Smooth muscle cell (in vitro differentiated cells): Measurements from ENCODE around the gene NEK2. TPM values are rescaled to one million over a fixed set of nuclear protein-coding genes. Genes with fewer than 3 reads are reported as not detected.

Experiments
- DNase-seq: peaks from one replicate; lab custom pipeline; 2025; ENCODE audit not compliant: unreplicated experiment; lab: John Stamatoyannopoulos, UW
- H2AFZ ChIP-seq: fragments of 200-600 bp; sonication (generic); 2 replicates; pipeline ENCODE4 v1.6.0; 2016; ENCODE audit warnings: antibody characterized with exemption, low read depth, mild to moderate bottlenecking
- H3F3A ChIP-seq: fragments of 200-600 bp; sonication (generic); 2 replicates; pipeline ENCODE4 v1.6.0; 2017; ENCODE audit warnings: antibody characterized with exemption, low read depth
- H3K27ac ChIP-seq: fragments of 200-600 bp; sonication (generic); 2 replicates; pipeline ENCODE4 v1.5.1; 2016; ENCODE audit warnings: low read depth, mild to moderate bottlenecking
- H3K27me3 ChIP-seq: fragments of 200-600 bp; sonication (generic); 2 replicates; pipeline ENCODE4 v1.6.1; 2016; ENCODE audit warnings: low read depth, mild to moderate bottlenecking
- H3K36me3 ChIP-seq: fragments of 200-600 bp; sonication (generic); 2 replicates; pipeline ENCODE4 v1.5.1; 2016; ENCODE audit warnings: low read depth
- H3K4me1 ChIP-seq: fragments of 200-600 bp; sonication (generic); 2 replicates; pipeline ENCODE4 v1.5.1; 2016; ENCODE audit warnings: low read depth
- H3K4me2 ChIP-seq: fragments of 200-600 bp; sonication (generic); 2 replicates; pipeline ENCODE4 v1.6.0; 2016; ENCODE audit warnings: mild to moderate bottlenecking
- H3K4me3 ChIP-seq: fragments of 200-600 bp; sonication (generic); 2 replicates; pipeline ENCODE4 v1.5.1; 2016; ENCODE audit warnings: mild to moderate bottlenecking
- H3K79me2 ChIP-seq: fragments of 200-600 bp; sonication (generic); 2 replicates; pipeline ENCODE4 v1.6.0; 2016; ENCODE audit warnings: low read depth, mild to moderate bottlenecking
- H3K9ac ChIP-seq: fragments of 200-600 bp; sonication (generic); 2 replicates; pipeline ENCODE4 v1.6.0; 2016; ENCODE audit warnings: low read depth
- H3K9me3 ChIP-seq: fragments of 200-600 bp; sonication (generic); replicated peaks from 2 replicates; pipeline ENCODE4 v1.5.1; 2016; ENCODE audit warnings: low read depth
- H4K20me1 ChIP-seq: fragments of 200-600 bp; sonication (generic); 2 replicates; pipeline ENCODE4 v1.6.0; 2016; ENCODE audit warnings: low read depth
- CTCF ChIP-seq: fragments of 200-600 bp; sonication (generic); IDR thresholded peaks from 2 replicates; pipeline ENCODE4 v1.5.1; 2017; ENCODE audit warnings: borderline replicate concordance, mild to moderate bottlenecking, antibody characterized with exemption; ENCODE audit not compliant: insufficient read depth, poor library complexity, severe bottlenecking
- WGBS: methylation state at CpG from one replicate; pipeline ENCODE4 v1.1.7; 2016; ENCODE audit warnings: low lambda C conversion rate; 5-methylcytosine and 5-hydroxymethylcytosine counted together
- polyA plus RNA-seq: library from polyadenylated mRNA; unstranded; fragments of >200 nt; fragmentation: Nextera tagmentation; extraction: Ambion mirVana; gene quantifications from 2 replicates; pipeline ENCODE4 v1.2.1, GENCODE V29; 2016
- total RNA-seq: library from RNA; depleted of rRNA; stranded (reverse); fragments of >200 nt; gene quantifications from 2 replicates; pipeline ENCODE4 v1.2.3, GENCODE V29; 2014

NEK2 gene
- total and polyA plus RNA-seq, 2 experiments from 2014 or later, result 7.2 to 12.6 TPM

- no peaks in the 10 kb centered on the region for H3K9me3 ChIP-seq
- no peak overlapping the region for H3K9ac ChIP-seq
- H3K36me3 ChIP-seq, result no peaks in the 10 kb centered on the region
- no peak for DNase-seq
- no peaks in the 10 kb centered on the region for H3K4me1 ChIP-seq
- no peaks in the 10 kb centered on the region for H4K20me1 ChIP-seq
- H2AFZ ChIP-seq, result no peak overlapping the region
- H3K4me3 ChIP-seq, result no peak overlapping the region
- H3K4me2 ChIP-seq, result no peak overlapping the region
- H3K27me3 ChIP-seq, result peaks cover 15% of the 10 kb centered on the region
- no peaks in the 10 kb centered on the region for H3F3A ChIP-seq
- H3K79me2 ChIP-seq, result no peaks in the 10 kb centered on the region
- no peak for TF ChIP-seq CTCF
- no peak overlapping the region for H3K27ac ChIP-seq
- WGBS, result 84% methylated on average over 11 of the region's 11 CpGs
These were observed 28.6 kb upstream of the NEK2 start for GRCh38 chr1:211703812-211704537.

GRCh38 chr1:211701733-211702132 is 26.3 kb upstream of the NEK2 start:
- H3F3A ChIP-seq, result no peaks in the 10 kb centered on the region
- no peak overlapping the region for H3K27ac ChIP-seq
- no peaks in the 10 kb centered on the region for H4K20me1 ChIP-seq
- no peak overlapping the region for H3K4me2 ChIP-seq
- TF ChIP-seq CTCF, result no peak
- no peak for DNase-seq
- H3K4me1 ChIP-seq, result no peaks in the 10 kb centered on the region
- no peaks in the 10 kb centered on the region for H3K9me3 ChIP-seq
- no peak overlapping the region for H3K9ac ChIP-seq
- H3K36me3 ChIP-seq, result no peaks in the 10 kb centered on the region
- no peaks in the 10 kb centered on the region for H3K79me2 ChIP-seq
- no peak overlapping the region for H2AFZ ChIP-seq
- 81% methylated on average over 6 of the region's 6 CpGs for WGBS
- no peak overlapping the region for H3K4me3 ChIP-seq
- peaks cover 17% of the 10 kb centered on the region for H3K27me3 ChIP-seq

- Histone ChIP-seq H3K27ac (no peak overlapping the region), H3K4me3 (peak overlapping the region; percentile 41), H3K4me1 (peaks cover 3% of the 10 kb centered on the region), H3K27me3 (peaks cover 17% of the 10 kb centered on the region), H3K9ac (no peak overlapping the region), H3K79me2 (no peaks in the 10 kb centered on the region), H3K9me3 (no peaks in the 10 kb centered on the region), H3F3A (no peaks in the 10 kb centered on the region), H4K20me1 (no peaks in the 10 kb centered on the region), H3K4me2 (peak overlapping the region; percentile 88), H3K36me3 (no peaks in the 10 kb centered on the region), H2AFZ (peak overlapping the region; percentile 71)
- TF ChIP-seq CTCF, result no peak
- WGBS, result 50% methylated on average over 16 of the region's 16 CpGs
- no peak for DNase-seq
These were observed 23.6 kb upstream of the NEK2 start for GRCh38 chr1:211699059-211699458.
